ENCODE data around the gene LTN1. TPM values are rescaled to one million over a fixed set of nuclear protein-coding genes. Genes with fewer than 3 reads are reported as not detected.

The LTN1 gene
- total and polyA plus RNA-seq, 2 of the 13 experiments (the other 11 are each of a cell fraction or from before 2014, with no cell fraction given) = 6.7 to 24.6 TPM

GRCh38 chr21:29005696-29006095 is 13.0 kb upstream of the LTN1 start (continued):
- TF ChIP-seq, protein P1, sequence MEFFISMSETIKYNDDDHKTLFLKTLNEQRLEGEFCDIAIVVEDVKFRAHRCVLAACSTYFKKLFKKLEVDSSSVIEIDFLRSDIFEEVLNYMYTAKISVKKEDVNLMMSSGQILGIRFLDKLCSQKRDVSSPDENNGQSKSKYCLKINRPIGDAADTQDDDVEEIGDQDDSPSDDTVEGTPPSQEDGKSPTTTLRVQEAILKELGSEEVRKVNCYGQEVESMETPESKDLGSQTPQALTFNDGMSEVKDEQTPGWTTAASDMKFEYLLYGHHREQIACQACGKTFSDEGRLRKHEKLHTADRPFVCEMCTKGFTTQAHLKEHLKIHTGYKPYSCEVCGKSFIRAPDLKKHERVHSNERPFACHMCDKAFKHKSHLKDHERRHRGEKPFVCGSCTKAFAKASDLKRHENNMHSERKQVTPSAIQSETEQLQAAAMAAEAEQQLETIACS (CRISPR knock-in tag; IDR thresholded peaks at IDR 0.05) = no peak
- TF ChIP-seq ZKSCAN8 (CRISPR knock-in tag; IDR thresholded peaks at IDR 0.05; ENCODE audit: borderline replicate concordance) (no peak), NFYC (CRISPR knock-in tag; IDR thresholded peaks at IDR 0.05) (no peak), ZFP1 (CRISPR knock-in tag; IDR thresholded peaks at IDR 0.05) (no peak), MTA3 (CRISPR knock-in tag; IDR thresholded peaks at IDR 0.05) (no peak)

DNA sequence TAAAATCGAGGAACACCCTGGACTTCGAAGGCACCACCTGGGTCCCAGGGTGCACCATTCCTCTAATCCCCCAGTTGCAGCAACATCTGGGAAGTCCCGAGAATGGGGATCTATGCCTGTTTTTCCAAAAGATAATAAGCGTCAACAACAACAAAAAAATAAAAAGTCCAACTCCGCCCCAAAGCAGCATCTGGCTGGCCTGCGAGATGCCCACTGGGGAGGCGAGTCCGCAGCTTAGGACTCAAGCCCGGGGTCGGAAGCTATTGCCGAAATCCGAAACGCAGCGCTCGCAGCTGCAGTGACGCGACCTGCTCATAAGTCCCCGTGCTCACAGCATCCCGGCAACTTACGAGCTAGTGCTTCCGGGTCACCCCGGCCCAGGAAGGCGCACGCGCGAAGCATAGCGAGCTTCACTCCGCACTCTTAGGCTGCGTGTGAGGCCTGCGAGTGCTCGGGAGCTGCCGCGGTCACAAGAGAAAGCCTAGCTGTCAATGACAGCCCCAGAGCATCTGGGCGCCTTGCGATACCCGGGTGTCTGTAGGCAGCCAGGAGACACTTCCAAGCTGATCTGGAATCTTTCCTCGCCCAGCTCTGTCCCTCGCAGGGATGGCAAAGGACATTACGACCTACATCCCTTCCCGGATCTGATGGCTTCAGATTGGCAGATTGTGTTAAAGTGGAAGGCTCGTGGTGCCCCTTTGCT is 9.9 kb upstream of the LTN1 start:
- peak; percentile 93 for FAIRE-seq
- H3K36me3 ChIP-seq (replicated peaks in 1 of 2; ENCODE audit: control insufficient read depth in 1 of 2, insufficient read depth in 2 of 2, low read length in 2 of 2) = 0 out of 5 replicates have a peak, but pooled peaks cover 0 to 3% of the 10 kb centered on the region in 2 experiments
- H3K4me1 ChIP-seq (ENCODE audit: insufficient read depth, low read length) = peaks cover 17% of the 10 kb centered on the region
- H3K27me3 ChIP-seq (ENCODE audit: control insufficient read depth in 1 of 2, insufficient read depth in 2 of 2, low read length in 2 of 2) = no peaks in the 10 kb centered on the region
- H3K9ac ChIP-seq (ENCODE audit: insufficient read depth, low read depth, low read length) = peak overlapping the region; percentile 97
- peak overlapping the region; percentile 100 for H3K4me2 ChIP-seq (ENCODE audit: low read depth, low read length)
- peak overlapping the region; percentile 81 for H2AFZ ChIP-seq (ENCODE audit: low read length)
- ChIA-PET POLR2A (interaction anchor here (0.9 to 3.5 kb wide), 7 partner anchors 9 to 118 kb away, joined by 3 to 100 read pairs (median 27); partner anchors contain the start of genes CCT8, LTN1, RWDD2B and USP16), CTCF (ENCODE audit: low intra/inter-chr PET ratio, low total read pairs) (no interaction called here)
- H4K20me1 ChIP-seq (ENCODE audit: insufficient read depth, low read length) = no peaks in the 10 kb centered on the region
- H3K4me3 ChIP-seq (replicated peaks in 1 of 3; ENCODE audit: insufficient read depth in 1 of 3, low read depth in 2 of 3, low read length in 3 of 3) = peak overlapping the region; percentile 78 to 92 (median 81)
- peak; percentile 92 for DNase-seq (ENCODE audit: low spot score)
- H3K79me2 ChIP-seq (ENCODE audit: insufficient read depth, low read length) = no peaks in the 10 kb centered on the region
- no peaks in the 10 kb centered on the region for H3K9me3 ChIP-seq (ENCODE audit: low read length)
- ATAC-seq = peak; percentile 100
- peak overlapping the region; percentile 92 for H3K27ac ChIP-seq (ENCODE audit: extremely low read length, insufficient read depth, low read length)
- in situ Hi-C loops (cut with HindIII; ENCODE audit: extremely low pct_ligation_motif_present, low pct_unique_long_range_greater_than_20kb) = no loop called here
- BruUV-seq (replicated peaks) = no TSS peak
- WGBS (ENCODE audit: low lambda C conversion rate) = 0% methylated on average over 23 of the region's 41 CpGs
- intact Hi-C loops (cut with micrococcal nuclease; ENCODE audit: unreplicated experiment) = loop anchor here (1.0 kb wide), 2 partner anchors 9 to 22 kb away; partner anchors contain the start of gene USP16
- peak; percentile 73; the same call in 1 of the 2 replicates for TF ChIP-seq ZNF337 (CRISPR knock-in tag; IDR thresholded peaks at IDR 0.05; ENCODE audit: borderline replicate concordance, low read depth)
- TF ChIP-seq ZNF7 (CRISPR knock-in tag; IDR thresholded peaks at IDR 0.05) = no peak
- peak; percentile 92 for TF ChIP-seq ASH2L (IDR thresholded peaks at IDR 0.05; ENCODE audit: insufficient read length, low read depth, low read length)
- peak; percentile 75; the same call in 1 of the 2 replicates for TF ChIP-seq ZNF44 (CRISPR knock-in tag; IDR thresholded peaks at IDR 0.05)
- peak; percentile 89; the same call in 1 of the 2 replicates for TF ChIP-seq MXD3 (CRISPR knock-in tag; IDR thresholded peaks at IDR 0.05)
- peak; percentile 80; the same call in 1 of the 2 replicates for TF ChIP-seq ZNF605 (CRISPR knock-in tag; IDR thresholded peaks at IDR 0.05)

All from HepG2 (cell line).